ENCODE measurements around the gene ZNF664.

Gene ZNF664

DNA sequence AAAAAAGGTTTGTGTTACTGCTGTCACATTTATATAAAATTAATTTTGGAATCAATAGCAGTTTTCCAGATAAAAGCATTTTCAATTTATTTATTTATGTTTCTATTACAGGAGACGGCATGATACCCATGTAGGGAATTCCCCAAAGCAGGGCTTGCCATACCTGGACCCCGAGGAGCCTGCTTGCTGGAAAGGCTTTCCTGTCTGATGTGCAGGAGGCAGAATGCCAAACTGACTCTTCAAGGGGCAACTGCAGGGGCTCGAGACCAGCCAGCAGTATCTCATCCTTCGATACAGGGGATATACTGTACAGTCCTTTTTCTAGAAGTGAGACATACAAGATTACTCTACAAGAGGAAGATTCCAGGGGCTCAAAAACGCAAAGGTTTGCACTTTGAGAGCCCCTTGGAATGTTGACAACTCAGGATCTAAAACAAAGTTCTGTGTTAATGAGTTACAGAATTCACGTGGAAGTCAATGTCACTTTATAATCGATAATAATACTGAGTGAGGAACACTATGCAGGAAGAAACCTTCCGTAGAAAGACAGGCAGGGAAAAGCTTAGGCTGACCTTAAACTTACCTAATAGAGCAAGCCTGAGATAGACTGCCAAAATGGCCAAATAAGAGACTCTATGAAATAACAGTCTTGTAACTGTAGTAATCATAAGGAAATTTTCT is 38.6 kb downstream of the ZNF664 start:
- DNase-seq, result no peak

DNA sequence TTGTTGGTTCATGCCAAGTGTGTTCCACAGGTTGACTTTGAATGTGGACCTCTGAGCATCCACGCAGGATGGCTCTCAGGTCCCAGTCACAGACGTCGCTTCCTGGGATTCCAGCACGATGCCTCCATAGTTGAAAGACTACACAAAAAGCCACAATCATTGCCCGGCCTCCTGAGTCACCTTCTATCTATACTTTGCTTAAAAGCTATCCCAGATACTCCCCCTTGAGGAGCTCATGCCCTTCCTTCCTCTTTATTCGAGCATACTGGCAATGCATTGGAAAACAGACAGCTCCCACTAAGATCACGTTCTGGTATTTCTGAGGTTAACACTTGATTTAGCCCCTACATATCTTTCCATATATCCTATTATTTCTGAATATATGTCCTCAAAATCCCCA is 40.1 kb downstream of the ZNF664 start:
- no peak for DNase-seq

DNA sequence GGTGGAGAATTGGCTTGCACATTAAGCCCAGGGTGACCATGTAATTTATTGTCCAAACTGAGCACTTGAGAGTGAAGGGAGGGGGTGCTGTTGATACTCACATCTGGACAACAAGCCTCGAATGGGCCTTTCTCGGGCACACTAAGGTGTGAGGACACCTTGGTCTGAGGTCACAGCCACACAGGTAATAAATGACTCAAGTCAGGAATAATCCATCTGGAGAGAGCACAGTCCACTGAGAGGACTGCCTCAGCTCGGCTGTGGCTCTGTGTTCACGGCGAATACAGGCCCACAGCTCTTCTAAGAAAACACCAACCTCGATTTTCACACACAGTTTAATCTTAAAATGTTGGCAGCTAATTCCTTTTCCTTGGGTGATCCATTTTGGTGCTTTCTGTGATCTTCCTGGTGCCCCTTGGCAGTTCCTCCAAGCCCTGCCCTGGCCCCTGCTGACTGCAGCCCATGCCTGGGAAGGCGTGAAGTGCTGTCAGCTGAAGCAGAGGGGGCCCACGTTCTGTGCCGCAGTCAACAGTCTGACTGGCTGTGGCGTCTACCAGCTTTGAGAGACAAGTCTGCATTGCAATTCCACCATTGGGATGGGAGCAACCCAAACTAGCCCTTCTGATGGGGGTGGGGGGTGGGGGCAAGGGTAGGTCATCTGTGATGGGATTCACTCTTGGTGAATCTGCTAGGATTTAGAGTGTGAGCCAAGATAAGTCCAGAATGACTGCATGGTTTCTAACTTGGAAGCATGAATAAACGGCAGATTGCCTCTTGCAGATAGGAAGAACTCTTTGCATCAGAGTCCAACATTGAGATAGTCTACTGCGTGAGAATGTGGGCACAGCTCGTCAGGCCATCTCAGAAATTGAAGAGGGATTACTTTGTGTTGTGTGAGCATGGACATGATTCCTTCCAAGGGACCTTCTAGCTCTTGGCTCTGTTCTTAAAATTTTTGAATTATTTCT is 42.8 kb downstream of the ZNF664 start:
- no peak for DNase-seq

- DNase-seq, result no peak
Observed at GRCh38 chr12:124017064-124017463, 44.0 kb downstream of the ZNF664 start.

DNA sequence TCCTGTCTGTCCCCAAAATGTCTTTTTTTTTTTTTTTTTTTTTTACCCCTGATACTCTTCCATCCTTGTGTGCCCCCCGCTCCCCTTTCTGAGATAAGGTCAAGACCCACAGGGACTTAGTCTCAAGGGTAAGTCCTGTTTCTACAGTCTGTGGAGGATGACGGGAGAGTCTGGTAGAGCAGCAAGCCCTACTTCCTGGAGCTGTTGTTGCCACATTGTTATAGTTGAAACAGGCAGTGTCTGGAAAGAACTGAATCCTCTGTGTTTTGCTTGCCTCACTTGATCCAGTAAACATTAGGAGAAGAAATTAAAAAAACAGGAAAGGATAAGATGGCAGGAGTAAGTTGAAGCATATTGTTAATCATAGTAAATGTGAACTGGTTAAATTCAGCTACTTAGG is 45.5 kb downstream of the ZNF664 start:
- DNase-seq, result no peak

- no peak for DNase-seq
Observed at GRCh38 chr12:124019115-124019514, 46.1 kb downstream of the ZNF664 start.

DNA sequence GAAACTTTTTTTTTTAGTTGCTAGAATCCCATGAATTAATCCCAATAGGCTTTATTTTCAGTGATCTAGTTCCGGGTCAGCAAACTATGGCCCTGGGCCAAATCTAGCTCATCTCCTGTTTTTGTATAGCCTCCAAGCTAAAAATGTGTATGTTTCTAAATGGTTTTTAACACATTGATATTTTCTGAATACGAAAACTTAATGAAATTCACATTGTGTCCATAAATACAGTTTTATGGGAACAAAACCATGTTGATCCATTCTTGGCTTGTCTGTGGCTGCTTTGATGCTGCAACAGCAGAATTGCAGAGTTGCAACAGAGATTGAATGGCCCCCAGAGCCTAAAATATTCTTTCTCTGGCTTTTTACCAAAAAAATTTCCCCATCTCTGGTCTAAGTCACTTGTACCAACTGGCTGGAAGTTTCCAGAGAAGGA is 47.5 kb downstream of the ZNF664 start:
- DNase-seq, result no peak

DNA sequence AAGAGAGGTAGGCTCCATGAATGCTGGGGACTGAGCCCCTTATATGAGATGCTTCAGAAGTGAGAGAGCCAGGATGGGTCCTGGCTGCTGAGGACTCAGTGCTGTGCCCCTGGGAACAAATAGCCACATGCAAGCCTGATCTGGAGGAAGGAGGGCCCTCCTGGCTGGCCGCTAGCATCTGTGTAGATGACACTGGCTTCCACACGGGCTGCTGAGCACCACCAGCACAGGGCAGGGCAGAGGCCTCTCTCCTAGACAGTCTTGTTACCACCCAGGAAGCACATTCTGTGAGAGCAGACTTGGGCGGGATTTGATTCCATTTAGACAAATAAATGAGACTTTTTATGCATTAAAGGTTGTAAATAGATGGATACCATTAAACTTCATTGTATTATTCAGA is 48.0 kb downstream of the ZNF664 start:
- DNase-seq, result no peak

GRCh38 chr12:124022161-124022560 is 49.1 kb downstream of the ZNF664 start:
- no peak for DNase-seq

DNA sequence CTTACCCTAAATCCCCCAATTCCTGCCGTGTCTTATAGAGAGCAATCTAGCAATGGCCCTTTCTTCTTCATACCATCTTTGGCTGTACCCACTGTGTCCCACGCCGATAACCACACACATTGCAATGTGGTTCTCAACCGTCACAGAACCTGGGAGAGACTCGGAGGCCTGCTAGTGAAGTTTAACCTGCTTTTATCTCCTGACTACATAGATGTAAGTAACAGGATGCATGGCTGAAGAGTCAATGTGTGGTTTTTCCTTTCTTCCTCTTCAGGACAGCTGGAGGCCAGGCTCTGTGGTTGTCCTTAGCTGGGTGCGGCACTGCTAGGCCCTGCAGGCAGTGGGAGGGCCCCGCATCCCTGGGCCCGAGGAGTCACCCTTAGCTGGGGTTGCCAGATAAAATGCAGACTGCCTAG is 51.3 kb downstream of the ZNF664 start:
- no peak for DNase-seq

DNA sequence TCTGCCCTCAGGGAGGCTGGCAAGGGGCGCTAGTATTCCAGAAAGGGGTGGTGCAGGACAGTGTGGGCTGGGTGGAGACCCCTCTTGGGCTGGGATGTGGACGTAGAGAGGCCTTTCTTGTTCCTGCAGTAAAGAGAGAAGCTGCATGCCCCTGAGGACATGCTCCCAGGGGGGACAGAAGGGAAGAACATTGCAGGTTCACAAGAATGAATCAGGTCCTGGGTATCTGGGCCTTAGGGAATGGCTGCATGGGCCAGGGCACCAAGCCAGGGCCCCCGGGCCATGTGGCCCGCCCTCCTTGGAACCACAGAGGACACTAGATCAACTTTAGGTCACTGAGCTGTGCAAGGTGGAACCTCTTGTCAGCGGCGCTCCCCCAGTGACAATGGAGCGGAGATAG is 51.8 kb downstream of the ZNF664 start:
- no peak for DNase-seq

DNA sequence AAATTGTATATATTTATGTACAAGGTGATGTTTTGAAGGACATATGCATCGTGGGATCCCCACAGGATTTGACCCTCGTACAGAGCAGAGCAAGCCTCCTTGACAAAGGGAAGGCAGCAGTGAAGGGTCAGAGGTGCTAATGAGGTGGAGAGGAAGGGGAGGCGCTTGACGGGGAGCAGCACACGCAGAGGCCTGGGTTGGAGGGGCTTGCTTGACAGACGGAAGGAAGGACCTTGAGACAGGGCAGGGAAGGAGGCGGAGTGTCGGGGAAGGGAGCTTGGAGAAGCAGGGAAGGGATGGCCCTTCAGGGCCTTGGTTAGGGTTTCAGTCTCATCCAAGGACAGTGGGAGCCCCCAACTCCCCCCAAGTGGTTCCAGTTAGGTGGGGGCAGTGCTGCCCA is 52.6 kb downstream of the ZNF664 start:
- DNase-seq, result no peak

DNA sequence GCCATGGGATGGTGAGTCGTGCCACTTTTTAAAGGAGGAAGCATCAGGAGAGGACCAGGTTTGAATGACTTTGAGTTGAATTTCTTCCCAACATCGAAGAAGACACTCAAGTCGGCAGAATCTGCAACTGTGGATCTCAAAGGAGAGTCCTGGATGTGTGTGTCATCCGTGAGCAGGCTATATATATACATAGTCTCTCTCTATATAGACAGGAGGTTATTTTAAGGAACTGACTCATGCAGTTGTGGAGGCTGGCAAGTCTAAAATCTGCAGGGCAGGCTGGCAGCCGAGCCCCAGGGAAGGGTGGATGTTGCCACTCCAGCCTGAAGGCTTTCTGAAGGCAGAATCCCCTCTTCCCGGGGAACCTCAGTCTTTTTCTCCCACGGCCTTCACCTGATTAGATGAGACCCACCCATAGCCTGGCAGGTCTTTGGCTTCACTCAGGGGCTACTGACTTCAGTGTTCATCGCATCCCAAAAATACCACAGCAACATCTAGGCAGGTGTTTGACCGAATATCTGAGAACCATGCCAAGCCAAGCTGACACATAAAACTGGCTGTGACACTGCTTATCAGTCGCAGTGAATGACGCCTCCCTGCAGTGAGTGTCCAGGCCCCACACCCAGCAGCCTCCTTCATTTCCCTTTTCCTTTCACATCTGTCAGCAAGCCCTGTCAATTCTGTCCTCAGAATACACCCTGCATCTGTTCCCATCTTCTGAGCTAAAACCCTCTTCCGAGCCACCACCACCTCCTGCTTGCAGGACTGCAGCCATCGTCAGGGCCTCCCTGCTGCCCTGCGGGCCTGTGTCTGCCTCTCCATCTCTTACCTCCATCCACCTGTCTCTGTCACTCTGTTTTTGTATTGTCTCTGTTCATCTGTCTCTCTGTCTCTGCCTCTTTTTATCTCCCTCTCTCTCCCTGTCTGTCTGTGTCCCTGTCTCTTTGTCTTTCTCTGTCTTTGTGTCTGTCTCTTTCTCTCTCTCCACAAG is 54.0 kb downstream of the ZNF664 start:
- DNase-seq, result no peak

DNA sequence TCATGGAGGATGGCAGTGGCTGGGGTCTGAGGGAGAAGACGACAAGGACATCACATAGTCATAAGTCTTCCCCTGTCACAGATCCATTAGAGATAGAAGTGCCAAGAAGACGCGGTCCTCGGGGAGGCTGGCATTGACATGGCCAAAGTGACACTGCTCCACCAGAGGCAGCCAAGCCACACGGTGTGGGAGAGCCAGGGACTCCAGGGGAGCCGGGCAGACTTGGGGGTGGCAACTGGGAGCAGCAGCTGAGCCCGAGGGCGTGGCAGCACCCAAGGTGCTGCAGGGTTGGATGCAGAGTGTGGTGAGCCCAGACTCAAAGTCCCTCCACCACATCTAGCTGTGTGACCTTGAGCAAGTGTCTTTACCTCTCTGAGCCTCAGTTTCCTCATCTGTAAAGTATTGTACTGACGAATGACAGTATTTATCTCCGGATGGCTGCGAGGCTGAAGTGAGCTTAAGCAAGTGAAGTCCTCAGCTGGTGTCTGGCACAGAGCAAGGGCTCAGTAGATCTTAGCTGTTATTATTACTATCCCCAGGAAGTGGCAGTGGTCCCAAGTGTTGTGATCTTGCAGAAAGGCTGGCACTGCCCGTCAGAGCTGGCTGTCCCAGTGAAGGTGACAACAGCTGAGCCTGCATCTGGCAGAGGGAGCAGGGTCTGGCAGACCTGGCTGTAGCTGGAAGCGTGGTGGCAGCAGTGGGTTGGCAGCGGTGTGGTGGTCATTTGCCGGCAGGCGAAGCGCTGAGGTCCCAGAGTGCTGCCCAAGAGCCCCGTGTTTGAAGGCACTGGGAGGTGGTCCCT is 54.9 kb downstream of the ZNF664 start:
- DNase-seq, result no peak

- DNase-seq, result no peak
Observed at GRCh38 chr12:124028555-124028925, 55.5 kb downstream of the ZNF664 start.

- no peak for DNase-seq
Observed at GRCh38 chr12:124030008-124030407, 57.0 kb downstream of the ZNF664 start.

GRCh38 chr12:124030510-124030909 is 57.5 kb downstream of the ZNF664 start:
- DNase-seq, result no peak

GRCh38 chr12:124031058-124031457 is 58.0 kb downstream of the ZNF664 start:
- no peak for DNase-seq

GRCh38 chr12:124032265-124032886 is 59.4 kb downstream of the ZNF664 start:
- peak; percentile 40 for DNase-seq

DNA sequence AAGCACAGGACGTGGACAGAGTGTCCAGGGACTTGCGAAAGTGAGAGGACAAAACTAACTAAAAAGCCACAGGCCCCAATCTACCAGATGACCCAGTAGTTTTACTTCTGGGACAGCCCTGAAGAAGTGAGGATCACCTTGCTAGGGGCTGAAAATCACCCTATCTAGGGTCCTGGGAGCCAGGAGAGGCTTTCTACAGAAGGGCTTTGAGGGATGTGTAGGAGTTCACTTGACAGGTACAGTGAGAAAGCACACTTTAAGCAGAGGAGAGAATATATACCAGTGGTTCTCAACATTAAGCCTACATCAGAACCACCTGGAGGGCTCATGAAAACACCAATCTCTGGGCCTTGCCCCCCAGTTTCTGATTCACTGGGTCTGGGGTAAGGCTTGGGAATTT is 60.8 kb downstream of the ZNF664 start:
- no peak for DNase-seq

GRCh38 chr12:124034297-124034696 is 61.3 kb downstream of the ZNF664 start:
- DNase-seq, result no peak

DNA sequence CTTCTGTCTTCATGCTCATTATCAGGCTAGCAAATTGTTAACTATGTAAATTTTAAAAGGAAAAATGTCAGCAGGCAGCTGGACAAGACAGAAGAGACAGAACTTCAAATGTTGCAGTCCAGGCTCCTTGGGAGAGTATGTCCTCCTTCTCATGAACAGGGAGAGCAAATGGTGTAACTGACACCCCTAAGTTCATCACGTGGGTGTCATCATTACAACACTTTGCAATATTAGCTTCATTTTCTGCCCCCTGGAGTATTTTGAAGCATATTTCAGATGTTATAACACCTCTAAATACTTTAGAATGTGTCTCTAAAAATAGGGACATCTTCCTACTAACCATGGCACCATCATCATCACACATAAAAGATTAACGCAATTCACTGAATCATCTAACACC is 62.1 kb downstream of the ZNF664 start:
- DNase-seq, result no peak

Measured in NCI-H2029 (cell line).